HepG2 (cell line): ENCODE measurements around the gene ZNF638.

ENCODE experiments used
- BHLHE40 ChIP-seq: IDR thresholded peaks from 2 replicates; pipeline ENCODE4 v1.6.1; 2011; ENCODE audit warnings: low read length, improper control_type of control experiment
- HDAC2 ChIP-seq: sonication (generic); formaldehyde crosslinking; IDR thresholded peaks from 2 replicates; pipeline ENCODE4 v1.4.0; 2020; ENCODE audit warnings: missing genetic modification reagents
- JUND ChIP-seq: sonication (generic); formaldehyde crosslinking; IDR thresholded peaks from 2 replicates; pipeline ENCODE4 v1.8.0; 2022; ENCODE audit warnings: mild to moderate bottlenecking, missing genetic modification reagents
- NFIC ChIP-seq: IDR thresholded peaks from 2 replicates; pipeline ENCODE4 v1.6.1; 2012; ENCODE audit warnings: mild to moderate bottlenecking, low read length, inconsistent platforms
- NKX3-1 ChIP-seq: sonication (generic); formaldehyde crosslinking; IDR thresholded peaks from 2 replicates; pipeline ENCODE4 v1.5.0; 2020; ENCODE audit warnings: missing genetic modification reagents
- SIN3B ChIP-seq: fragments of 150-350 bp; IDR thresholded peaks from 2 replicates; pipeline ENCODE4 v1.6.1; 2014; ENCODE audit warnings: low read length
- ZNF724P ChIP-seq: sonication (generic); formaldehyde crosslinking; IDR thresholded peaks from 2 replicates; pipeline ENCODE4 v1.8.0; 2022; ENCODE audit warnings: missing genetic modification reagents, borderline replicate concordance
- TF ChIP-seq, protein P1 (sequence below): sonication (generic); formaldehyde crosslinking; IDR thresholded peaks from 2 replicates; pipeline ENCODE4 v1.5.0; 2020; ENCODE audit warnings: mild to moderate bottlenecking, missing genetic modification reagents, moderate library complexity
- TF ChIP-seq, protein P2 (sequence below): sonication (generic); formaldehyde crosslinking; IDR thresholded peaks from 2 replicates; pipeline ENCODE4 v1.4.0; 2020; ENCODE audit warnings: mild to moderate bottlenecking, missing genetic modification reagents

DNA sequence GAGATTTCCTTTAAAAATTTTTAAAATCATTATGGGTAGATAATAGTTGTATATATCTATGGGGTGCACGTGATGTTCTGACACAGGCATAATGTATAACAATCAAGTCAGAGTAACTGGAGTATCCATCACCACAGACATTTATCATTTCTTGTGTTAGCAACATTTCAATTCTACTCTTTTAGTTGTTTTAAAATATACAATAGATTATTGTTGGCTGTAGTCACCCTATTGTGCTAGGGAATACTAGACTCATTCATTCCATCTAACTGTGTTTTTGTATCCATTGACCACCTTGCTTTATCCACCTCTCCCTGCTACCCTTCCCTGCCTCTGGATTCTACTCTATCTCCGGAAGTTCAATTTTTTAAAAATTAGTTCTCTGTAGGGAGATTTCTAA, 152.8 kb downstream of the ZNF638 start:
- TF ChIP-seq NFIC: no peak
- TF ChIP-seq, protein P1, sequence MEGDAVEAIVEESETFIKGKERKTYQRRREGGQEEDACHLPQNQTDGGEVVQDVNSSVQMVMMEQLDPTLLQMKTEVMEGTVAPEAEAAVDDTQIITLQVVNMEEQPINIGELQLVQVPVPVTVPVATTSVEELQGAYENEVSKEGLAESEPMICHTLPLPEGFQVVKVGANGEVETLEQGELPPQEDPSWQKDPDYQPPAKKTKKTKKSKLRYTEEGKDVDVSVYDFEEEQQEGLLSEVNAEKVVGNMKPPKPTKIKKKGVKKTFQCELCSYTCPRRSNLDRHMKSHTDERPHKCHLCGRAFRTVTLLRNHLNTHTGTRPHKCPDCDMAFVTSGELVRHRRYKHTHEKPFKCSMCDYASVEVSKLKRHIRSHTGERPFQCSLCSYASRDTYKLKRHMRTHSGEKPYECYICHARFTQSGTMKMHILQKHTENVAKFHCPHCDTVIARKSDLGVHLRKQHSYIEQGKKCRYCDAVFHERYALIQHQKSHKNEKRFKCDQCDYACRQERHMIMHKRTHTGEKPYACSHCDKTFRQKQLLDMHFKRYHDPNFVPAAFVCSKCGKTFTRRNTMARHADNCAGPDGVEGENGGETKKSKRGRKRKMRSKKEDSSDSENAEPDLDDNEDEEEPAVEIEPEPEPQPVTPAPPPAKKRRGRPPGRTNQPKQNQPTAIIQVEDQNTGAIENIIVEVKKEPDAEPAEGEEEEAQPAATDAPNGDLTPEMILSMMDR (CRISPR knock-in tag): no peak
- no peak for TF ChIP-seq HDAC2 (CRISPR knock-in tag)
- TF ChIP-seq BHLHE40: no peak
- no peak for TF ChIP-seq JUND (CRISPR knock-in tag)
- TF ChIP-seq ZNF724P (CRISPR knock-in tag): no peak
- TF ChIP-seq SIN3B: no peak
- no peak for TF ChIP-seq NKX3-1 (CRISPR knock-in tag)
- TF ChIP-seq, protein P2, sequence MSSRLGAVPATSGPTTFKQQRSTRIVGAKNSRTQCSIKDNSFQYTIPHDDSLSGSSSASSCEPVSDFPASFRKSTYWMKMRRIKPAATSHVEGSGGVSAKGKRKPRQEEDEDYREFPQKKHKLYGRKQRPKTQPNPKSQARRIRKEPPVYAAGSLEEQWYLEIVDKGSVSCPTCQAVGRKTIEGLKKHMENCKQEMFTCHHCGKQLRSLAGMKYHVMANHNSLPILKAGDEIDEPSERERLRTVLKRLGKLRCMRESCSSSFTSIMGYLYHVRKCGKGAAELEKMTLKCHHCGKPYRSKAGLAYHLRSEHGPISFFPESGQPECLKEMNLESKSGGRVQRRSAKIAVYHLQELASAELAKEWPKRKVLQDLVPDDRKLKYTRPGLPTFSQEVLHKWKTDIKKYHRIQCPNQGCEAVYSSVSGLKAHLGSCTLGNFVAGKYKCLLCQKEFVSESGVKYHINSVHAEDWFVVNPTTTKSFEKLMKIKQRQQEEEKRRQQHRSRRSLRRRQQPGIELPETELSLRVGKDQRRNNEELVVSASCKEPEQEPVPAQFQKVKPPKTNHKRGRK (CRISPR knock-in tag): no peak
